PC-9 (cell line): ENCODE measurements around the gene SEL1L3. TPM values are rescaled to one million over a fixed set of nuclear protein-coding genes. Genes with fewer than 3 reads are reported as not detected.

ENCODE experiments used
- BruUV-seq: library from RNA; stranded (reverse); fragments of 400-500 nt; replicated peaks from 2 replicates; lab custom pipeline; 2021; lab: Mats Ljungman, UMichigan
- CTCF ChIA-PET: fragments of 300-600 bp; sonication (Branson Sonifier 250); formaldehyde crosslinking; loops from one replicate; lab custom pipeline; 2022; ENCODE audit warnings: antibody characterized with exemption; lab: Charles Lee
- POLR2A ChIA-PET: fragments of 300-600 bp; sonication (Branson Sonifier 250); formaldehyde crosslinking; loops from one replicate; lab custom pipeline; 2022; ENCODE audit warnings: antibody characterized with exemption; ENCODE audit not compliant: unreplicated experiment; lab: Charles Lee
- DNase-seq, 2 experiments: peaks; one replicate each; pipeline versions ENCODE4 v3.0.0 to v3.0.0-alpha.2; 2015 to 2022; ENCODE audit warnings: mixed read lengths in 1 of 2
- H2AFZ ChIP-seq: fragments of 200-600 bp; sonication (generic); 2 replicates; pipeline ENCODE4 v1.8.1; 2017; ENCODE audit warnings: antibody characterized with exemption
- H3F3A ChIP-seq: fragments of 200-600 bp; sonication (generic); 2 replicates; pipeline ENCODE4 v1.8.1; 2017; ENCODE audit warnings: antibody characterized with exemption, mild to moderate bottlenecking, low read depth; ENCODE audit not compliant: insufficient read depth
- H3K27ac ChIP-seq: fragments of 200-600 bp; sonication (generic); 2 replicates; pipeline ENCODE4 v1.6.1; 2016; ENCODE audit warnings: mixed run types
- H3K27me3 ChIP-seq: fragments of 200-600 bp; sonication (generic); 2 replicates; pipeline ENCODE4 v1.6.1; 2016; ENCODE audit warnings: low read depth, mixed run types; ENCODE audit not compliant: insufficient read depth
- H3K36me3 ChIP-seq: fragments of 200-600 bp; sonication (generic); 2 replicates; pipeline ENCODE4 v1.6.1; 2016; ENCODE audit warnings: low read depth, mixed run types
- H3K4me1 ChIP-seq: fragments of 200-600 bp; sonication (generic); replicated peaks from 2 replicates; pipeline ENCODE4 v1.6.1; 2016; ENCODE audit warnings: mixed run types; ENCODE audit not compliant: insufficient read depth
- H3K4me2 ChIP-seq: fragments of 200-600 bp; sonication (generic); 2 replicates; pipeline ENCODE4 v1.6.1; 2017; ENCODE audit warnings: mixed run types
- H3K4me3 ChIP-seq: fragments of 200-600 bp; sonication (generic); 2 replicates; pipeline ENCODE4 v1.6.1; 2016; ENCODE audit warnings: mixed run types
- H3K79me2 ChIP-seq: fragments of 200-600 bp; sonication (generic); 2 replicates; pipeline ENCODE4 v1.6.1; 2017; ENCODE audit warnings: low read depth, mixed run types
- H3K9me2 ChIP-seq: fragments of 200-600 bp; sonication (generic); 2 replicates; pipeline ENCODE4 v1.8.1; 2017; ENCODE audit warnings: mild to moderate bottlenecking; ENCODE audit not compliant: insufficient read depth
- H3K9me3 ChIP-seq: fragments of 200-600 bp; sonication (generic); 2 replicates; pipeline ENCODE4 v1.8.1; 2016; ENCODE audit warnings: low read depth; ENCODE audit not compliant: insufficient read depth
- H4K20me1 ChIP-seq: fragments of 200-600 bp; sonication (generic); 2 replicates; pipeline ENCODE4 v1.8.1; 2017; ENCODE audit not compliant: insufficient read depth
- EZH2 ChIP-seq: fragments of 200-600 bp; sonication (generic); IDR thresholded peaks from 2 replicates; pipeline ENCODE4 v1.8.0; 2017; ENCODE audit warnings: antibody characterized with exemption, low read depth
- intact Hi-C: fragments of 100-400 bp; cut with micrococcal nuclease; formaldehyde crosslinking; loops from one replicate; pipeline ENCODE4 v1.10.0; 2022; ENCODE audit not compliant: unreplicated experiment
- total RNA-seq: library from RNA; stranded (reverse); gene quantifications from 2 replicates; pipeline ENCODE4 v1.2.3, GENCODE V29; 2021
- TF ChIP-seq, protein P1 (sequence below): fragments of 200-600 bp; sonication (generic); conservative IDR thresholded peaks from 2 replicates; pipeline ENCODE4 v1.6.1; 2017; ENCODE audit warnings: mixed run types, antibody characterized with exemption, mild to moderate bottlenecking, moderate library complexity

Gene SEL1L3
- total RNA-seq, 1 experiment from 2014 or later = 79.2 TPM

DNA sequence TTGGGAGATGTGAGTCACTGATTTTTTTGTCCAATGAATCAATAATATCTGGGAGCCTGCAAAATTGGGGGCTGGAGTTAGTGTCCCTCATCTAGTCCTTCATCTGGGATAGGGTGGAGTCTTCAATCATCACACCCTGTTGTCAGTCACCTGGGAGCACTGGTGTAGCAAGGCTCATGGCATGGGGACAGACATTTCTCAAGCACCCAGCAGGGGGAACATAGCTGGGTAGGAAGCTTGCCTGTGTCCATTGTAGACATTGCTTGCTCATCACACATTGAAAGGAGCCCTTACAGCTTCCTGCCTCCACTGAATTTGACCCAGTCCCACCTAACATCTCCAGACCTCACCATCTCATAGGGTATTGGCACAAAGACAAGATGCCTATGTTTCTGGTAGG is 61.2 kb downstream of the SEL1L3 start:
- intact Hi-C loops = no loop called here
- Histone ChIP-seq H3K4me1 (no peaks in the 10 kb centered on the region), H3F3A (no peaks in the 10 kb centered on the region), H3K9me2 (no peaks in the 10 kb centered on the region), H3K9me3 (no peaks in the 10 kb centered on the region), H4K20me1 (no peaks in the 10 kb centered on the region), H2AFZ (no peak overlapping the region), H3K36me3 (peaks cover 6% of the 10 kb centered on the region; the same call in 1 of the 2 replicates), H3K79me2 (no peaks in the 10 kb centered on the region), H3K4me2 (no peak overlapping the region), H3K4me3 (no peak overlapping the region), H3K27ac (no peak overlapping the region), H3K27me3 (no peaks in the 10 kb centered on the region)
- DNase-seq = no peak
- CTCF ChIA-PET = no interaction called here
- POLR2A ChIA-PET = no interaction called here
- TF ChIP-seq EZH2 = no peak
- TF ChIP-seq, protein P1, sequence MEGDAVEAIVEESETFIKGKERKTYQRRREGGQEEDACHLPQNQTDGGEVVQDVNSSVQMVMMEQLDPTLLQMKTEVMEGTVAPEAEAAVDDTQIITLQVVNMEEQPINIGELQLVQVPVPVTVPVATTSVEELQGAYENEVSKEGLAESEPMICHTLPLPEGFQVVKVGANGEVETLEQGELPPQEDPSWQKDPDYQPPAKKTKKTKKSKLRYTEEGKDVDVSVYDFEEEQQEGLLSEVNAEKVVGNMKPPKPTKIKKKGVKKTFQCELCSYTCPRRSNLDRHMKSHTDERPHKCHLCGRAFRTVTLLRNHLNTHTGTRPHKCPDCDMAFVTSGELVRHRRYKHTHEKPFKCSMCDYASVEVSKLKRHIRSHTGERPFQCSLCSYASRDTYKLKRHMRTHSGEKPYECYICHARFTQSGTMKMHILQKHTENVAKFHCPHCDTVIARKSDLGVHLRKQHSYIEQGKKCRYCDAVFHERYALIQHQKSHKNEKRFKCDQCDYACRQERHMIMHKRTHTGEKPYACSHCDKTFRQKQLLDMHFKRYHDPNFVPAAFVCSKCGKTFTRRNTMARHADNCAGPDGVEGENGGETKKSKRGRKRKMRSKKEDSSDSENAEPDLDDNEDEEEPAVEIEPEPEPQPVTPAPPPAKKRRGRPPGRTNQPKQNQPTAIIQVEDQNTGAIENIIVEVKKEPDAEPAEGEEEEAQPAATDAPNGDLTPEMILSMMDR = no peak
- no TSS peak for BruUV-seq

GRCh38 chr4:25800245-25800644 is 62.5 kb downstream of the SEL1L3 start:
- H2AFZ ChIP-seq = no peak overlapping the region
- no peaks in the 10 kb centered on the region for H3K9me3 ChIP-seq
- no TSS peak for BruUV-seq
- H3K9me2 ChIP-seq = no peaks in the 10 kb centered on the region
- no peak overlapping the region for H3K27ac ChIP-seq
- intact Hi-C loops = no loop called here
- ChIA-PET POLR2A (no interaction called here), CTCF (interaction anchor here (0.6 kb wide), 1 partner anchor 185 kb away, joined by 5 read pairs; no protein-coding TSS in a partner anchor)
- TF ChIP-seq EZH2 = no peak
- TF ChIP-seq, protein P1 = no peak
- no peak overlapping the region for H3K4me3 ChIP-seq
- H3F3A ChIP-seq = no peaks in the 10 kb centered on the region
- peaks cover 6% of the 10 kb centered on the region; the same call in 1 of the 2 replicates for H3K36me3 ChIP-seq
- H3K79me2 ChIP-seq = no peaks in the 10 kb centered on the region
- DNase-seq = no peak
- H3K4me2 ChIP-seq = no peak overlapping the region
- H3K27me3 ChIP-seq = no peaks in the 10 kb centered on the region
- H3K4me1 ChIP-seq = no peaks in the 10 kb centered on the region
- no peaks in the 10 kb centered on the region for H4K20me1 ChIP-seq

- intact Hi-C loops = no loop called here
- Histone ChIP-seq H3K36me3 (peaks cover 6% of the 10 kb centered on the region; the same call in 1 of the 2 replicates), H2AFZ (no peak overlapping the region)
Measured at GRCh38 chr4:25799522-25799921, 63.3 kb downstream of the SEL1L3 start.

More at GRCh38 chr4:25799522-25799921, 63.3 kb downstream of the SEL1L3 start:
- Histone ChIP-seq H3K4me2 (no peak overlapping the region), H3K4me1 (no peaks in the 10 kb centered on the region), H3K4me3 (no peak overlapping the region), H3K27ac (no peak overlapping the region), H4K20me1 (no peaks in the 10 kb centered on the region), H3K27me3 (no peaks in the 10 kb centered on the region), H3K79me2 (no peaks in the 10 kb centered on the region), H3F3A (no peaks in the 10 kb centered on the region), H3K9me2 (no peaks in the 10 kb centered on the region), H3K9me3 (no peaks in the 10 kb centered on the region)
- ChIA-PET POLR2A (no interaction called here), CTCF (no interaction called here)
- DNase-seq = no peak
- TF ChIP-seq, protein P1 = no peak
- TF ChIP-seq EZH2 = no peak
- BruUV-seq = no TSS peak
